Measurements from ENCODE around the gene SND1. TPM values are rescaled to one million over a fixed set of nuclear protein-coding genes. Genes with fewer than 3 reads are reported as not detected.

The SND1 gene
- total and polyA plus RNA-seq, 10 of the 15 experiments (the other 5 are each of a cell fraction or from before 2014, with no cell fraction given): 52.4 to 270 (median 146) TPM

- WGBS (ENCODE audit: insufficient coverage, insufficient replicate concordance, low lambda C conversion rate, missing lambda C conversion rate): 93% methylated on average over 1 of the region's 1 CpG
- Histone ChIP-seq H3K79me2 (ENCODE audit: control insufficient read depth, insufficient read depth, low read length) (peaks cover 2% of the 10 kb centered on the region; the same call in 1 of the 2 replicates), H3K4me2 (ENCODE audit: control insufficient read depth, insufficient read depth) (no peak overlapping the region), H3K9ac (ENCODE audit: control insufficient read depth, insufficient read depth, low read length) (no peak overlapping the region), H3K36me3 (ENCODE audit: control insufficient read depth in 2 of 2, insufficient read depth in 2 of 2, low read length in 1 of 2) (peaks cover 0 to 22% of the 10 kb centered on the region in 2 experiments; a peak in 3 of 4 replicates), H3K27me3 (replicated peaks in 1 of 2; ENCODE audit: control insufficient read depth in 2 of 2, insufficient read depth in 2 of 2, low read length in 1 of 2) (no peaks in the 10 kb centered on the region), H3K9me3 (replicated peaks; ENCODE audit: control insufficient read depth, insufficient read depth, low read length) (no peaks in the 10 kb centered on the region), H3K4me3 (no peak overlapping the region), H4K20me1 (ENCODE audit: control insufficient read depth, insufficient read depth) (no peaks in the 10 kb centered on the region), H3K27ac (ENCODE audit: control insufficient read depth, insufficient read depth) (no peak overlapping the region), H3K4me1 (ENCODE audit: control insufficient read depth, insufficient read depth, low read length) (peaks cover 3% of the 10 kb centered on the region; the same call in 1 of the 2 replicates), H2AFZ (ENCODE audit: control insufficient read depth, low read depth, low read length) (no peak overlapping the region)
- no TSS peak for BruUV-seq (replicated peaks)
- SMC1A ChIA-PET (ENCODE audit: uncharacterized antibody, unreplicated experiment): interaction anchor here (1.1 kb wide), 1 partner anchor 9 kb away, joined by 3 read pairs; no protein-coding TSS in a partner anchor
- in situ Hi-C loops (cut with MboI): no loop called here
- POLR2A ChIA-PET: no interaction called here
- intact Hi-C loops (cut with micrococcal nuclease; ENCODE audit: unreplicated experiment): no loop called here
- no peak for TF ChIP-seq CHD2 (IDR thresholded peaks at IDR 0.05; ENCODE audit: borderline replicate concordance, low read depth, low read length)
- TF ChIP-seq SP1 (IDR thresholded peaks at IDR 0.05; ENCODE audit: low read depth, low read length): no peak
- TF ChIP-seq CEBPB (IDR thresholded peaks at IDR 0.05; ENCODE audit: borderline replicate concordance in 1 of 2, low read depth in 2 of 2, low read length in 2 of 2): no peak
- TF ChIP-seq NBN (IDR thresholded peaks at IDR 0.05): no peak
- no peak for TF ChIP-seq BCLAF1 (IDR thresholded peaks at IDR 0.05)
- TF ChIP-seq SREBF2 (IDR thresholded peaks at IDR 0.05; ENCODE audit: low read length): no peak
- no peak for TF ChIP-seq CHD4 (IDR thresholded peaks at IDR 0.05)
- no peak for TF ChIP-seq MEF2A (IDR thresholded peaks at IDR 0.05; ENCODE audit: insufficient read depth, low read depth, low read length)
- no peak for TF ChIP-seq NFXL1 (IDR thresholded peaks at IDR 0.05; ENCODE audit: borderline replicate concordance)
- TF ChIP-seq CHD1 (IDR thresholded peaks at IDR 0.05; ENCODE audit: low read depth, low read length): no peak
- no peak for TF ChIP-seq CREM (IDR thresholded peaks at IDR 0.05; ENCODE audit: low read depth)
- no peak for TF ChIP-seq EZH2 (IDR thresholded peaks at IDR 0.05; ENCODE audit: borderline replicate concordance, control insufficient read depth, low read depth, low read length)
- TF ChIP-seq USF1 (IDR thresholded peaks at IDR 0.05; ENCODE audit: borderline replicate concordance, extremely low read length, insufficient read depth, low read depth, low read length): no peak
- TF ChIP-seq RELB (IDR thresholded peaks at IDR 0.05; ENCODE audit: low read depth): no peak
- no peak for ATAC-seq
- no peak for DNase-seq (ENCODE audit: low read depth, low spot score)
- RAD21 ChIA-PET (ENCODE audit: unreplicated experiment): no interaction called here
- no peak for FAIRE-seq
- CTCF ChIA-PET: no interaction called here
These were observed 236.4 kb downstream of the SND1 start for GRCh38 chr7:127888411-127888810.

Measured in GM12878 (cell line).